SJCRH30 (cell line): Measurements from ENCODE around the gene NCOR1. TPM values are rescaled to one million over a fixed set of nuclear protein-coding genes. Genes with fewer than 3 reads are reported as not detected.
"Not testable (repeated sequence)": the region's sequence is repeated elsewhere in the genome, so short reads cannot be mapped to it uniquely, and the experiment has no call there.

ENCODE experiments used
- DNase-seq, 2 experiments: peaks; one replicate each; pipeline ENCODE4 v3.0.0-alpha.2; 2015 to 2020
- H3K27ac ChIP-seq: fragments of 250-450 bp; sonication (Bioruptor Pico); 2 replicates; pipeline ENCODE4 v1.5.1; 2020; ENCODE audit warnings: mild to moderate bottlenecking, moderate library complexity
- H3K27me3 ChIP-seq: fragments of 250-450 bp; sonication (Bioruptor Pico); 2 replicates; pipeline ENCODE4 v1.5.1; 2020; ENCODE audit warnings: mild to moderate bottlenecking, moderate library complexity
- H3K36me3 ChIP-seq: fragments of 250-450 bp; sonication (Bioruptor Pico); 2 replicates; pipeline ENCODE4 v1.5.1; 2020; ENCODE audit warnings: mild to moderate bottlenecking, moderate library complexity
- H3K4me1 ChIP-seq: fragments of 250-450 bp; sonication (Bioruptor Pico); 2 replicates; pipeline ENCODE4 v1.5.1; 2020; ENCODE audit warnings: mild to moderate bottlenecking, moderate library complexity
- H3K4me3 ChIP-seq: fragments of 250-450 bp; sonication (Bioruptor Pico); 2 replicates; pipeline ENCODE4 v1.5.1; 2020; ENCODE audit warnings: mild to moderate bottlenecking, moderate library complexity
- H3K9me3 ChIP-seq: fragments of 250-450 bp; sonication (Bioruptor Pico); replicated peaks from 2 replicates; pipeline ENCODE4 v1.5.1; 2020; ENCODE audit warnings: mild to moderate bottlenecking, moderate library complexity
- total RNA-seq: library from RNA; depleted of rRNA; stranded (reverse); fragments of >200 nt; shearing (Covaris generic); gene quantifications from 2 replicates; pipeline ENCODE4 v1.2.3, GENCODE V29; 2014

NCOR1 gene
- total RNA-seq, 1 experiment from 2014 or later, result 274 TPM

DNA sequence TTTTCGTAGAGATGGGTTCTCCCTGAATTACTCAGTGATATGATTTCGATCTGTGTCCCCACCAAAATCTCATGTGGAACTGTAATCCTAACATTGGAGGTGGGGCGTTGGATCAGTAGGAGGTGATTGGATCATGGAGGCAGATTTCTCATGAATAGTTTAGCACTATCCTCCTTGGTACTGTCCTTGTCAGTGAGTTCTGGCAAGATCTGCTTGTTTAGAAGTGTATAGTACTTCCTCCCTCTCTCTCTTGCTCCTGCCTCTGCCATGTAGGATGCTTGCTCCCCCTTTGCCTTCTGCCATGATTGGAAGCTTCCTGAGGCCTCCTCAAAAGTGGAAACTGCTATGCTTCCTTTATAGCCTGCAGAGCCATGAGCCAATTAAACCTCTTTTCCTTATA is 24.6 kb upstream of the NCOR1 start:
- Histone ChIP-seq H3K27ac (no peak overlapping the region), H3K36me3 (peaks cover 11% of the 10 kb centered on the region), H3K27me3 (no peaks in the 10 kb centered on the region), H3K9me3 (no peaks in the 10 kb centered on the region), H3K4me1 (no peaks in the 10 kb centered on the region), H3K4me3 (no peak overlapping the region)
- no peak for DNase-seq

DNA sequence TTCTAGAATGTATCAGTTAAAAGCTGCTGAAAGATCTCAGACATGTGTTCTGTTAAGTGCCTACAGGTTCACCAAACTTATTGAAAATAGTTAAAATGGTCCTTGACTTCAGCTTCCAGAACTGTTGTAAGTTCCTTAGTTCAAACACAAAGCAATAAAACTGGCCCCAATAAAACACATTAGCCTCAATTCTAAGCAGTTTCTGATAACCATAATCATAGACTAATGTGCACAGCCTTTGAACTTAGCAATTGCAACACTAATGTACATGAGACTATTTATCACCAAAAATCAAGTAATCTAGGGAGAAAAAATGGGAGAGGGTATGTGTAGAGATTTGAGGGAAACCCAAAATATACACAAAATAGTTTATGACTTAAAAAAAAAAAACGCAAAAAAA is 17.1 kb upstream of the NCOR1 start:
- H3K4me3 ChIP-seq, result no peak overlapping the region
- H3K36me3 ChIP-seq, result peaks cover 20% of the 10 kb centered on the region

DNA sequence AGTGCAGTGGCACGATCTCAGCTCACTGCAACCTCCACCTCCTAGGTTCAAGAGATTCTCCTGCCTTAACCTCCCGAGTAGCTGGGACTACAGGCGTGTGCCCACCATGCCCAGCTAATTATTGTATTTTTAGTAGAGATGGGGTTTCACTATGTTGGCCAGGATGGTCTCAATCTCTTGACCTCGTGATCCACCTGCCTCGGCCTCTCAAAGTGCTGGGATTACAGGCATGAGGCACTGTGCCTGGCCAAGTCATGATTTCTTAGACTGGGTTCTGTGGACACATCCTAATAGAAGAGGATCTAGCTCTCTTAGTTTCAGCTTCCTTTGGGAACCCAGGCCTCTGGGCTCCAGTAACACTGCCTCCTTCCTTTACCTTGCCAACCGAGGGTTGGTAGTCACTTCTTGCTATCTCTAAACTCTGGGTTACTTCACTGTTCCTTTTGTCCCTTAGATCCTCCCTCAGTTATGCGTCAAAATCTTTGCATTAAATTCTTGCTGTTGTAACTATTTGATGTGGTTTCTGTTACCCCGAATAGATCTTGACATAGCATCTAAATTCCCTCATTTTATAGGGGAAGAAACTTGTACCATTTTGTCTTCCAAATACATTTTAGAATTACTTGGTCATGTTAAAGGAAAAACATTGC is 14.7 kb upstream of the NCOR1 start:
- not testable (repeated sequence) for DNase-seq, H3K27me3 ChIP-seq, H3K4me3 ChIP-seq, H3K4me1 ChIP-seq, H3K9me3 ChIP-seq, H3K27ac ChIP-seq
- H3K36me3 ChIP-seq, result peaks cover 19% of the 10 kb centered on the region

More for the DNA sequence above, 17.1 kb upstream of the NCOR1 start:
- no peak overlapping the region for H3K27ac ChIP-seq
- no peaks in the 10 kb centered on the region for H3K27me3 ChIP-seq
- H3K4me1 ChIP-seq, result peaks cover 4% of the 10 kb centered on the region; the same call in 1 of the 2 replicates
- no peak for DNase-seq
- no peaks in the 10 kb centered on the region for H3K9me3 ChIP-seq

DNA sequence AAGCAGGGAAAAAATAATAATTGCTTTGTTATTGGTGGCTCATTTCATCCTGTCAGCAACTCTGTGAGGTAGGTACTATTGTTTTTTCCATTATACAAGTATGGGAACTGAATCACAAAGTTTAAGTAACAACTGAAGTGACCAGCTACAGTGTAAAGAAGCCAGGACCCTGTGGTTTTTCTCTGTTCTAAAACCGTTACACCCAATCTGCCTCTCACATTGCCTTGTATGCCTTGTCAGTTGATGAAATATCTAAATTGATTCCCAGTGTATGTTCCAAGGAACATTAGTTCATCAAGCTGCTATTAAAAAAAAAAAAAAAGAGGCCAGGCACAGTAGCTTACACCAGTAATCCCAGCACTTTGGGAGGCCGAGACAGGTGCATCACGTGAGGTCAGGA is 7.1 kb upstream of the NCOR1 start:
- H3K36me3 ChIP-seq, result peaks cover 11% of the 10 kb centered on the region
- H3K27me3 ChIP-seq, result no peaks in the 10 kb centered on the region
- no peaks in the 10 kb centered on the region for H3K9me3 ChIP-seq
- DNase-seq, result no peak
- H3K4me1 ChIP-seq, result no peaks in the 10 kb centered on the region
- no peak overlapping the region for H3K4me3 ChIP-seq
- no peak overlapping the region for H3K27ac ChIP-seq

DNA sequence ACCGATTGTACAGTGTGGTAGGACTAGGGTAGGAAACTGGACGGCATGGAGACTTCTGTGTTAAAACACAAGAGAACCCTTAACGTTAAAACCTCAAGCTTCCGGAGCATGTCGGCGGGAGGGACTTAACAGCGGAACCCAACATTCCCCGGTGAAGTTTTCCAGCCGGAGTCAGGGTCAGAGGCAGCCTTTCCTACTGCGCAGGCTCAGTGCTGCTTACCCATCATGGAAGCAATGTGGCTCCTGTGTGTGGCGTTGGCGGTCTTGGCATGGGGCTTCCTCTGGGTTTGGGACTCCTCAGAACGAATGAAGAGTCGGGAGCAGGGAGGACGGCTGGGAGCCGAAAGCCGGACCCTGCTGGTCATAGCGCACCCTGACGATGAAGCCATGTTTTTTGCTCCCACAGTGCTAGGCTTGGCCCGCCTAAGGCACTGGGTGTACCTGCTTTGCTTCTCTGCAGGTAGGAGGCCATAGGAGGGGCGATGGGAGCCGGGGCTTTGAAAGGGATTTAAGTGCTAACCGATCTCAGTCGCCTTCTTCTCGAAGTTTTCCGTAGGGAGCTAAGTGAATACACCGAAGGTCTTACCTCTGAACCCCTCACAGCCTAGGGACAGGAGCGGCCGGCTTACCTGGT is 1.8 kb upstream of the NCOR1 start, which contains the start of gene PIGL:
Gene PIGL (plus strand): TSS at position 209 of the 634 bp plus-strand sequence. CDS start 17 bp downstream, at position 226.
- Histone ChIP-seq H3K27ac (peak within 1 kb of the TSS; percentile 95), H3K27me3 (no peaks in the 10 kb centered on the region)
- peak; percentile 99 to 100 for DNase-seq

DNA sequence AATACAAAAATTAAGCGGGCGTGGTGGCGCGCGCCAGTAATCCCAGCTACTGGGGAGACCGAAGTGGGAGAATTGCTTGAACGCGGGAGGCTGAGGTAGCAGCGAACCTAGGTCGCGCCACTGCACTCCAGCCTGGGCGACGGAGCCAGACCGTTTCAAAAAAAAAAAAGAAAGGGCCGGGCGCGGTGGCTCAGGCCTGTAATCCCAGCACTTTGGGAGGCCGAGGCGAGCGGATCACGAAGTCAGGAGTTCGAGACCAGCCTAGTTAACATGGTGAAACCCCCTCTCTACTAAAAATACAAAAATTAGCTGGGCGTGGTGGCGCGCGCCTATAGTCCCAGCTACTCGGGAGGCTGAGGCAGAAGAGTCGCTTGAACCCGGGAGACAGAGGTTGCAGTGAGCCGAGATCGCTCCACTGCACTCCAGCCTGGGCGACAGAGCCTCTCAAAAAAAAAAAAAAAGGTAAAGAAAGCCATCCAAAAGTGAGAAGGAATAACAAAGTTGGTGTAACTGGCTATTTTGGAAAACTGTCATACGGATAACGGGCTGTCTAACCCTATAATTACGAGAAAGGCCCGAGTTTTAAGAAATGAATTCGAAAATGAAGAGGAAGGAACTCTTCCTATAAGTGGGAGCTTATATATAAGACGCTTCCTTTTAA is 1.1 kb upstream of the NCOR1 start:
- DNase-seq, H3K27me3 ChIP-seq, H3K9me3 ChIP-seq, H3K4me1 ChIP-seq, H3K36me3 ChIP-seq: not testable (repeated sequence)
- Histone ChIP-seq H3K27ac (peak overlapping the region; percentile 95), H3K4me3 (peak overlapping the region; percentile 91)

More for the DNA sequence above, 1.8 kb upstream of the NCOR1 start, which contains the start of gene PIGL:
- Histone ChIP-seq H3K4me1 (peaks cover 5% of the 10 kb centered on the region), H3K4me3 (peak within 1 kb of the TSS; percentile 91), H3K9me3 (no peaks in the 10 kb centered on the region), H3K36me3 (no peaks in the 10 kb centered on the region)

DNA sequence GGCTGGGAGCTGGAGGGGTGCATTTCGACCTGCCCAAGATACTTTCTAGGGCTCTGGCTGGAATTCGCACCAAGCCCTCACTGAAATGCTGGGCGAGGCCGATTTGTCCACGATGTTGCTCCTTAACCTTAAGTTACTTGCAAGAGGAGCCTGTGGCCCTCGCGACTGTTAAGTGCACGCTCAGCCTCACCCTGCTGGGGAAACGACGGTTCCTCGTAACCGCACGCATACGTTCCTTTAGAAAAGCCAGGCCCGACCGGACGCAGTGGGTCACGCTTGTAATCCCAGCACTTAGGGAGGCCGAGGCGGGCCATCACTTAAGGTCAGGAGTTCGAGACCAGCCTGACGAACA is 607 bp upstream of the NCOR1 start:
- no peaks in the 10 kb centered on the region for H3K9me3 ChIP-seq
- peak; percentile 94 for DNase-seq
- H3K27me3 ChIP-seq, result no peaks in the 10 kb centered on the region

DNA sequence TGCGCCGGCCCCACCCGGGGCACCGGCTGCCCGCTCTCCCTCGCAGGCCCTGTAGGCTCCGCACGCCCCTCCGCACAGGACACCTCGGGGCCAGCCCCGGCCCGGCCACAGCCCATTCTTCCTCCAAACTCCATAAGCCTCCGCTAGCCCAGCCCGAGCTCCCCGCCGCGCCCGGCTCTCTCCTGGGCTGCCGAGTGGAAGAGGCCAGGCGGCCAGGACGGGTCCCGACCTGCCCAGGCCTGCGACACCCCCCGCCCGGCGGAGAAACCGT is 397 bp downstream of the NCOR1 start:
- DNase-seq, result peak; percentile 82 to 86

More for the DNA sequence above, 607 bp upstream of the NCOR1 start:
- peak overlapping the region; percentile 91 for H3K4me3 ChIP-seq
- peak overlapping the region; percentile 95 for H3K27ac ChIP-seq
- H3K4me1 ChIP-seq, result peaks cover 5% of the 10 kb centered on the region
- no peaks in the 10 kb centered on the region for H3K36me3 ChIP-seq

DNA sequence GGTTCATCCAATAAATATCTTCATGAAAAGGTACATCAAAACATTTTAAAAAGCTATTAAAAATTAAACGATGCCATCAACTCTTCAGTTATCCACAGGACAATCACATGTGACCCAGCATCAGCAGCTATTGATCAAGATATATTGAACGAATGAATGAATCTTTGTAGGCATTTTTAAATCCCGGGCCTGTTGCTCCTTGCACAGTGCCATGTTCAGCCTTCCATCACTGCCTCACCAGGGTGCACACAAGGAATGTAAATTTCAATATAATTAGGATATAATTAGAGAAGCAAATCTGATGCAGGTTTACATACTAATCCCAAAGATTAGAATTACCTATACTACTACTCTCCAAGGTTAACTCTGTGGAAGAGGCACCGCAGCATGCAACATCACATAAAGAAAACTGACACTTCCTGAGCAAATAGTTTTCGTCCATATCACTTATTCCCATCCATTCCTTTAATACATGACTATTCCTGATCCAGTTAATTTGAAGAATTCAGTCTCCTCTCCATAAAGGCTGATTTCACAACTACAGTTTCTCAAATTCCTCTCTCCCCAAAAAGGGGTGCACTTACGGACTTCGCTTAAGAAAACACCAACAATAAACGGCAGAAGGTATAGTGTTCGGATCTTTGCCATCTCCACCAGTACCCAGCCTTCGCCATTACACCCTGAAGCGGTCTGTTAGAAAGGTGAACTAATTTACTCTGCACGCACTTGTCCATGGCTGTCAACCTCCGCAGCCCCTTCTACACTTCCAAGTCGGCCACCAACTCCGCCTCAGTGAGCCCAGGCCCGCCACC is 938 bp downstream of the NCOR1 start:
- H3K27me3 ChIP-seq, result no peaks in the 10 kb centered on the region
- H3K36me3 ChIP-seq, result no peaks in the 10 kb centered on the region; the same call in 1 of the 2 replicates
- H3K27ac ChIP-seq, result peak overlapping the region; percentile 95
- H3K4me1 ChIP-seq, result peaks cover 5% of the 10 kb centered on the region
- no peak for DNase-seq
- H3K4me3 ChIP-seq, result peak overlapping the region; percentile 91
- H3K9me3 ChIP-seq, result no peaks in the 10 kb centered on the region

More for the DNA sequence above, 397 bp downstream of the NCOR1 start:
- peak overlapping the region; percentile 91 for H3K4me3 ChIP-seq
- H3K9me3 ChIP-seq, result no peaks in the 10 kb centered on the region
- H3K27me3 ChIP-seq, result no peaks in the 10 kb centered on the region
- H3K4me1 ChIP-seq, result peaks cover 5% of the 10 kb centered on the region
- H3K36me3 ChIP-seq, result no peaks in the 10 kb centered on the region; the same call in 1 of the 2 replicates
- H3K27ac ChIP-seq, result peak overlapping the region; percentile 95

DNA sequence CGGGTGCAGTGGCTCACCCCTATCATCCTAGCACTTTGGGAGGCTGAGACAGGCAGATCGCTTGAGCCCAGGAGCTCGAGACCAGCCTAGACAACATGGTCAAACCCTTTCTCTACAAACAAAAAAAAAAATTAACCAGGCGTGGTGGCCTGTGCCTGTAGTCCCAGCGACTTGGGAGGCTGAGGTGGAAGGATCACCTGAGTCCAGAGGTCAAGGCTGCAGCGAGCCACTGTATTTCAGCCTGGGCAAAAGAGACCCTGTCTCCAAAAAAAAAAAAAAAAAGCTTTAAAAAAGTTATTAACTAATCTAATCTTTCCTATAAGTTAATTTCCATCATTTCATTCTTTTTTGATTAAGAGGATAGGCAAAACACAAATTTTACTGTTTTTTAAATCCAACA is 2.5 kb downstream of the NCOR1 start:
- Histone ChIP-seq H3K9me3 (no peaks in the 10 kb centered on the region), H3K36me3 (no peaks in the 10 kb centered on the region; the same call in 1 of the 2 replicates), H3K4me3 (no peak overlapping the region), H3K4me1 (peaks cover 5% of the 10 kb centered on the region), H3K27me3 (no peaks in the 10 kb centered on the region), H3K27ac (no peak overlapping the region)
- no peak for DNase-seq

DNA sequence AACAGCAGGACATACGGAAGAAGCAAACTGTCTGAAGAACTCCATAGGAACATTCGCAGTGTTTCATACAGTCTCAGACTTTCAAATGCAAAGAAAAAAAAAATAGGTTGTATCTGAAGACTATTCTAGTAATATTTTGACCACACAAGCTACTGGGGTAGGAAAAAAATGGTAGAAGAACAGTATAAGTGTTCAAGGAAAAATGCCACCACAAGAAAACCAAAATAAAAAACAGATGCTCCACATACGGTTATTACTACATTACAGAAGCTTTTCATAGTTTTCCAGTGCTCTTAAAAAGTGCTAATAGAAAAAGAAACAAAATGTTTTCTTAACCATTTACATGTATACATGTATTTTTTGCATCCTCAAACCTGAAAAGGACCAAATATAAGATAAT is 3.7 kb downstream of the NCOR1 start:
- Histone ChIP-seq H3K4me1 (peaks cover 5% of the 10 kb centered on the region), H3K36me3 (no peaks in the 10 kb centered on the region; the same call in 1 of the 2 replicates), H3K27ac (no peak overlapping the region), H3K27me3 (no peaks in the 10 kb centered on the region), H3K9me3 (peaks cover 4% of the 10 kb centered on the region; the same call in 1 of the 2 replicates), H3K4me3 (no peak overlapping the region)
- no peak for DNase-seq

DNA sequence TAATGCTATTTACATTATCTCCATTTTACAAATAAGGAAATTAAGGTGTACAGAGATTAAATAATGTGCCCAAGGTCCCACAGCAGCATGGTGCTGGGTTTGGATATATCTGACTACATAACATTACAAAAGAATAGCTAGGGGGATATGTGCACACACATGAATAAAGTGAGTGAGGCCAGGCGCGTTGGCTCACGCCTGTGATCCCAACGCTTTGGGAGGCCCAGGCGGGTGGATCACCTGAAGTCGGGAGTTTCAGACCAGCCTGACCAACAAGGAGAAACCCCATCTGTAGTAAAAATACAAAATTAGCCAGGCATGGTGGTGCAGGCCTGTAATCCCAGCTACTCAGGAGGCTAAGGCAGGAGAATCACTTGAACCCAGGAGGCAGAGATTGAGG is 10.6 kb downstream of the NCOR1 start:
- not testable (repeated sequence) for H3K27me3 ChIP-seq, H3K9me3 ChIP-seq, DNase-seq, H3K27ac ChIP-seq, H3K36me3 ChIP-seq, H3K4me3 ChIP-seq, H3K4me1 ChIP-seq

DNA sequence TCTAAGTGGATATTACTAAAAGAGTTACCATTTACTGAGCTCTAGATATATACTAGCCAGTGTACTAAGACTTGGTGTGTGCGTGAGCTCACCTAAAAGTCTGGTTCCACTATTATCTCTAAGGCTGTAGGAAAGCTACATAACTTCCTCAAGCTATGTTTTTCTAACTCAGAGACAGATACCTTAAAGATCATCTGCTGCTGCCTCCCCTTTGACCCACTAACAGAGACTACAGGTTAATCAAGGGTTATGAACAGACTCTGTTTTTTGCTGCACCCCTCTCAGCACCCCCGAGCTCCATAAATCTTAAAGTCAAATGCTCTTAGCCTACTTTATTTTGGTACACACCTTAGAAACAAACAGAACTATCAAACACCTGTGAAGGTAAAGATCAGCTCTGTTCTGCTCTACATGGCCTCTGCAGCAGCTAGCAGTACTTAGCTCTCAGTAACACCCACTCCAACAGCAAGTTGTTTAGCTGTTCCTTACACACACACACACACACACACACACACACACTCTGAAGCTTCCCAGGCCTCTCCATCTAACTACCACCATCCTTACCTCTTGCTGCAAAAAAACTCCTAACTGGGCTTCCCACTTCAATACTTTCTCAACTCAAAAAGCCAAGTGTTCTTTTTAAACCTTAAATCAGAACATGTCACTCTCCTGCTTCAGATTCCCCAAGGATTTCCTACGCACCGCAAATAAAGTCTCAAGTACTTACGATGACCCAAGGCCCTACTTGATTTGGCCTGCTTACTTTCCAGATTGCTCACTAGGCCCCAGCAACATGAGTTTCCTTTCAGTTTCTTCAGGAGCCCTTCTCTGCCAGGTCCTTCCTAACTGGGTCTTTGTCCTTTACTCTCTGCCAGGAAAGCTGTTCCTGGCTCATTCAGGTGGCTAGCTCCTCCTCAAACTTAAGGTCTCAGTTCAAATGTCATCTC is 12.5 kb downstream of the NCOR1 start:
- not testable (repeated sequence) for H3K36me3 ChIP-seq, H3K4me3 ChIP-seq, H3K9me3 ChIP-seq, H3K27ac ChIP-seq, H3K27me3 ChIP-seq, DNase-seq, H3K4me1 ChIP-seq

DNA sequence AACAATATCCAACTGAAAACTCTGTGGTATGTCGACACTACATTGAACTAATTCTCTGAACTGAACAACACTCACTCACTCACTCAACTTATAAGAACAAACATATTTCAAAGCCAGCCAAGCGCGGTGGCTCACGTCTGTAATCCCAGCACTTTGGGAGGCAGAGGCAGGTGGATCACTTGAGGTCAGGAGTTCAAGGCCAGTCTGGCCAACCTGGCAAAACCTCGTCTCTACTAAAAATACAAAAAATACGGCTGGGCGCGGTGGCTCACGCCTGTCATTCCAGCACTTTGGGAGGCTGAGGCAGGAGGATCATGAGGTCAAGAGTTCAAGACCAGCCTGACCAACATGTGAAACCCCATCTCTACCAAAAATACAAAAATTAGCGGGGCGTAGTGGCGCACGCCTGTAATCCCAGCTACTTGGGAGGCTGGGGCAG is 13.6 kb downstream of the NCOR1 start:
- H3K4me3 ChIP-seq, H3K36me3 ChIP-seq, H3K9me3 ChIP-seq, H3K4me1 ChIP-seq, DNase-seq, H3K27me3 ChIP-seq, H3K27ac ChIP-seq: not testable (repeated sequence)
